NCI-H146 (cell line): ENCODE data around the gene CKS1B.

Experiments used
- DNase-seq: peaks from one replicate; lab custom pipeline; 2025; lab: John Stamatoyannopoulos, UW

Gene CKS1B

DNA sequence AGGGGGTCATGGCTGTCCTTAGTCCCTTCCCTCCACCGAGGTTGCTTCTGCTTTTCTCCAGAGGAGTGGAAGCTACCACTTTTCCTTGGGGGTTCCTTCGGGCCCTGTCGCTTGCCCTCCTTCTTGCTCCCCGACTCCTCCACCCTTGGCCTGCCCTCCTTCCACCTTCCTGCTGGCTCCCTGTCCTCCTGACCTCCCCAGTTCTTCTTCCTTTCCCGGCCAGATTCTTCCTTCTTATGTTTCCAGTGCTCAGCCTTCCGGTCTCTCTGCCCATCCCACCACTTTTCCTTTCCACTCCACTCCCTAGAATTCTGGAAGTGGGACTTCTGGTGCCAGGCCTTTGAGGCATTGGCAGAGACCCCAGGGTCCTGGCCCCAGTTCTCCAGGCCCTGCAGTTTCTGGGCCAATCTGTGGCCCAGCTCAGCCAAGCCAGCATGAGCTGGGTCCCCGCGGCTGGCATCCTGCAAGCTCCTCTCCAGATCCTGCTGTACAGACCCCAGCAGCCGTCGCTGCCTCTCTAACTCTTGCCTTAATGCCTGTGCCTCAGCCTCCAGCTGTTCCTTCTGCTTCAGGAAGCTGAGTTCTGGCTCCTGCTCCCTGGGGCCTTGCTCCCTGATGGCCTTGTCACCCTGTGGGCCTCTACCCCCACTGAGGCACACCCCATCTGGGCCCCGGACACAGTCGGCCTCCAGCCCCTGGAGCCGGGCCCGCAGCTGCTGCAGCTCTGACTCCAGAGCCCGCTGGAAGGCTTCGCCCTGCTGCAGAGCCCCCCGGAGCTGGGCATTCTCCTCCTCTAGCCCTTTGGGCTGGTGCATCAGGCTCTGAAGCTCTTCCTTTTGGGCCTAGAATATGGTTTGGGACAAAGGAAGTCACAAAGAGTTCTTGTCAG is 28.3 kb upstream of the CKS1B start:
- no peak for DNase-seq

DNA sequence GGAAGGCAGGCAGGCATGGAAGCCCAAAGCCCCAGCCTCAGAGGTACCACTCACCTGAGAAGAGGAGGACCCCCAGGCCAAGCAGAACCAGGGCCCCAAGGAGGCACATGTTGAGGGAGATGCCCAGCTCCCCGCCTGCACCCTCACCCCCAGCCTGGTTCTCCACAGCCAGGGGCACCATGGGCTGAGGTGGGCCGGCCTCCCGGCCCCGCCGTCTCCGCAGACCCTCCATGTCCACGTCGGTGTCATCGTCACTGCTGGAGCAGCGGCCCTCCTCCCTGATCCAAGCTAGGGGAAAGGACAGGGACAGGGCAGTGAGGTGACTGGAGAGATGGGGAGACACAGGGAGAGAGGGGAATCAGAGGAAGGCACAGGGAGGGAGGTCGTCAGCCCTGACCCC is 26.4 kb upstream of the CKS1B start:
- DNase-seq, result no peak

DNA sequence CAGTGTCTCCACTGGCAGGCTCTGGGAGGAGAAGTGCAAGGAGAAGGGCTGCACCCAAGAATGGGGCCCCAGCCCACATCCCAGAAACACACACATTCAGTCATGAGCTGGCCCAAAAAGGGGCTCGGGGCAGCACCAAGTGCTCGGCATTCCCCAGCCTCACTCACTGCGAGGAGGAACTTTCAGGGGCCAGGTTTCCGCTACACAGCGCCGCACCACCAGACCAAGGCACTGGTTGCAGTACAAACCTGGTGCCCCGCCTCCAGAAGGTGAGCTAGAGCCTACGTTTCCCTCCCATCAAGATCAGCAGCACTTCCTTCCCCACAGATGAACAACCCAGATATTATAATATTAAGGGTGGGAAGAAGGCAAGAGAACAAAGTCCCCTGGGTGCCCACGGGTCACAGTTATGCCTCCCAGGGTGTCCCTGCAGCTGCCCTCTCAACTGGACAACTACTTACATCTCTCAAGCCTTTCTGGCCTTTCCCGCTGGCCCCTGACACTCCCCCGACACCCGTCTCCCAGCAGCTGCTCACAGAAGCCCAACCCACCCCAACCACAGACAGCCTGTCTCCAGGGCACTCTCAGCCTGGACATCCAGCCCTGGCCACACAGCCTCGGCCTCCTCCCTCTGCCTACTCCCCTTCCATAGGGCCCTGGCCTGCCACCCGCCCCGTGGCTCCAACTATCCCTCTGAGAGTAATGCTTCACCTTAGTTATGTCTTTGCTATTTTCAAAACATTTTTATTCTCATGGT is 22.4 kb upstream of the CKS1B start:
- DNase-seq, result no peak

DNA sequence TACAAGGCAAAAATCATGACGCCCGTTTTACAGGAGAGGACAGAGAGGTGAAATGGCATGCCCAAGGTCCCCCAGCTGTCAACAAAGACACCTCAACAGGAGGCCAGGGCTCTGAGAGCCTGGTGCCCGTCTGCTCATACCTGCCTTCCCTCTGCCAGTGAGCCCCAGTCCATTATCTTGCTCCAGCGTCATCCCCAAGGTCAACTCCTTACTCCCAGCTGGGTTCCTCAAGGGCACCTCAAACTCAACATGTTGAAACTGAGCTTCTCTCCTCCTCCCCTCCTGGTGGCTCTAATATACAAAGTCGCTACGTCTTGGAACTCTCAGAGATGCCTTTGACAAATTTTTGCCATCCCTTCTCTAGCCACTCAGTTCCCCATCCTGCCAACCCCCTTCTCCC is 21.8 kb upstream of the CKS1B start:
- no peak for DNase-seq

DNA sequence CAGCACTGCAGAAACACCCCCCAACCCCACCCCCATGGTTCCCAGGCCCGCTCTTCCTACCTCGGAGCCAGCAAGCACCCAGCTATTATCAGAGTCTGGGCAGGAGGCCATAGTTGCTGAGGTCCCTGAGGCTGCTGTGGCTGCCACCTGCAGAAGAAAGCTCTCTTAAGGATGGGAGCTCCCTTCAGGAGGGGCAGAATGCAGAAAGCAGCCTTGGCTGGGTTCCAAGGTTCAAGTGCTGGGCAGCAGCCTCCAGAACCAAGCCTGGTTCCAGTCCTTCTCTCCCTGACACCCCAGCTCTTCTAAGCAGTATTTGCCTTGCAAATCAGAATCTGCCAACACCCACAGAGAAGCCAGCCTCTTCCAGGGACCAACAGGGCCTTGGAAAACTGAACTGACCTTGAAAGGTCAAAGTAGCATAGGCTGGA is 20.9 kb upstream of the CKS1B start:
- no peak for DNase-seq

- DNase-seq, result no peak
Measured at GRCh38 chr1:154954541-154954940, 19.9 kb upstream of the CKS1B start.

DNA sequence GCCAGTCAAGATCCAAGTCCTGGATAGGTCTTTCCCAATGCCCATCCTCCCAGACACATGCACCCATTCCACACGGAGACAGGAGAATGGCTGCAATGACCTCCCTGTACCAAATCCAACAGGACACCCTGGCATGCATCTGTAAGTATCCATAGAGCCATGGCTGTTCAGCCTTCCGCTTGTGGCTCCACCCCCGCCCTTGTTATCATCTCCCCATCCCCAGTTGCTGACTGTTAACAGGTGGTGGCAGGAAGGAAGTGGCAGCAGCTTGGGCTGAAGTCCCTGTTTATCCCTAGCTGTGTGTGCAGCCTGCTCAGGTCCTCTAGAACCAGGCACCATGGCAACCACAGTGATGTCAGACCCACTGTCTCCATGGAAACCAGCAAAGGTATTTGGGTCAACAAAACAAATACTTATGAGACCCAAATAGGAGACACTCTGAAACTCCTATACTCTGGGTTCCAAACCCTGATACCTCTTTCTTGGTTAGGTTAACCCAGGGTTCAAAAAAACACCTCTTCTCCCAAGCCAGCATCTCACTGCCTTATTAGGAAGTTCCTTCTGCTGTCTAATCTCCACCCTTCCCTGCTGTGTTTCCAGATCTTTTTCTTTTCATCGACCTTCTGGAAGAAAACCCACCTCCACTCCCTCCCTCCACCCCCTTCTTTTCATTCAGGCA is 19.3 kb upstream of the CKS1B start:
- DNase-seq, result peak; percentile 80

GRCh38 chr1:154955718-154956543 is 18.6 kb upstream of the CKS1B start, which contains the start of gene PBXIP1:
Gene PBXIP1, minus strand, starts transcription at chr1:154956099. Its CDS starts 2,378 bp downstream, at chr1:154953721.
- peak; percentile 87 for DNase-seq

DNA sequence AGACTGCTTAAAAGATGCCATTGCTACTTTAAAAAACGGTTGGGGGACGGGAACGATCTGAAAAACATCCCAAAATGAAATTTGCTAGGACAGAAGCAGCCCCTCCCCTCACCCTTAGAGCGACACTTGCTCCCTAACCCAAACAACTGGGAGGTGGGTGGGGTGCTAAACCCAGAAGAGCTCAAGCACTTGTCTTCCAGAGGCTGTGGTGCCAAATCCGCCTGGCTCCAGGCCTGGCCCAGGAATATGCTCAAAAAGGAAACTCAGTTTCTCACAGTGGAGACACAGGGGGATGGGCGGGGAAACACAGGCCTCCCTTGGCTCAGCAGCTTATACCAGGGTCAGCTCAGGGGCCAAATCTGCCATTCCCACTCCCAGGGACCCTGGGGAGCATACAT is 17.9 kb upstream of the CKS1B start:
- DNase-seq, result no peak

- DNase-seq, result no peak
Measured at GRCh38 chr1:154957091-154957657, 17.3 kb upstream of the CKS1B start.

- no peak for DNase-seq
Measured at GRCh38 chr1:154958036-154958435, 16.4 kb upstream of the CKS1B start.

- DNase-seq, result no peak
Measured at GRCh38 chr1:154958681-154959425, 15.6 kb upstream of the CKS1B start.

GRCh38 chr1:154959426-154959780 is 15.1 kb upstream of the CKS1B start:
- DNase-seq, result no peak

GRCh38 chr1:154960446-154961136 is 13.9 kb upstream of the CKS1B start:
- DNase-seq, result no peak

DNA sequence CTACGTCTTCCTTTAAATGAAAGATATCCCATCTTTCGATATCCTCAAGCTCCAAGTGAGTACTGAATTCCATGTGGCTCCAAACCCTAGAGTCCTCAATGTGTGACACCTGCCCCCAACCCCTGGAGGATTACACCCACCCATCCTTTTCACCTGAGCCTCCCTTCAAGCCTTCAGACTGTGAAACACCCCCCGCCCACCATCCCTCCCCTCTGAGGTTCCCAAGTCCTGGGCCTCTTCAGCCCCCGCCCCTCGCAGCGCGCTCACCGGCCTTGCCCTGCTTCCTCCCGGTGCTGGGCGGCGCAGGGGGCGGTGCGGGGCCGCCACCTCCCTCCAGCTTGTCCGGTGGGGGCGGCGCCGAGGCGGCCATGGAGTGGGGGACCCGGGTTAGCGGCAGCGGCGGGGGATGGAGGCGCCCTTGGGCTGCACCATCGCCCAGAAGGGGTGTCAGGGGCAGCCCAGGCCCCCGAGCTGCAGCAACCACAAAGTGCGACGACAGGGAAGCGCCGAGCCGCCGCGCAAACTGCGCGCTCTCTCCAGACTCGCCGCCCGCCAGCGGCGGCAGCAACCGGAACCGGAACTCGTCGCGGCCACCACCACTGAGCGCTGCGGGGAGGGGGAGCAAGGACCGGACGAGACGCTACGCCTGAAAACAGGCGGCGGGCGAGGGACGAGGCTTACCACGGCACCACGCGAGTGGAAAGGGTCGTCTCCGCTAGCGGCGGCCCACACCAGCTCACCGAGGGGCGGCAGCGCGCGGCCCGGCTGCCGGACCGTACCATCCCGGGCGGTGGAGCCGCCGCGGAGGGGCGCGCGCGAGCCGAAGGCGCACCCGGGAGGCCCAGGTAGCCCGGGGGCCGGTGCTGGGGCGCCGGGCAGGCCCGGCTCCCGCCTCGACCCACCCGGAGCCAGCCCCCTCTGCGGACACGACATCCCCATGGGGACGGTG is 13.0 kb upstream of the CKS1B start, which contains the start of gene PYGO2:
PYGO2 (minus strand) TSS at position 576 of the 949 bp plus-strand sequence; CDS start at position 370, 206 bp downstream.
- peak; percentile 75 for DNase-seq

GRCh38 chr1:154962156-154962749 is 12.2 kb upstream of the CKS1B start:
- peak; percentile 38 for DNase-seq

- DNase-seq, result no peak
Measured at GRCh38 chr1:154962795-154963330, 11.6 kb upstream of the CKS1B start.

DNA sequence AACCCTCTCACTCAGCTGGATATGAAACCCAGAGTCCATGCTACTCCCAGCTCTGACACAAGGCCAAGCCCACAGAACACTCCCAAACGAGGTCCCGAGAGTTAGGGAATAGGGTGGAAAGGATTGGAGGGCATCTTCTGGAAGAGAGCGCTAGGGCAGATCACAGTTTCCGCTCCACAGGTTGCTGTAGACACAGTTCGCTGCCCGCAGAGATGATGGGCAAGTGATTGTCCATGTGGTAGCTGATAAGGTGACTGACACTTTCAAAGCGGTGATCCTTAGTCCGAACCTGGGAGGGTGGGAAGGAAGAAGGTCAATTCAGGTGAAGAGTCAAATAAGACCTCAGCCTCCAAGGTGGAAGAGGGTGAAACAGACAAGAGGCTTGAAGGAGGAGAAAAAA is 10.8 kb upstream of the CKS1B start:
- DNase-seq, result no peak
